ENCODE data around the gene PTGR3.

DNA sequence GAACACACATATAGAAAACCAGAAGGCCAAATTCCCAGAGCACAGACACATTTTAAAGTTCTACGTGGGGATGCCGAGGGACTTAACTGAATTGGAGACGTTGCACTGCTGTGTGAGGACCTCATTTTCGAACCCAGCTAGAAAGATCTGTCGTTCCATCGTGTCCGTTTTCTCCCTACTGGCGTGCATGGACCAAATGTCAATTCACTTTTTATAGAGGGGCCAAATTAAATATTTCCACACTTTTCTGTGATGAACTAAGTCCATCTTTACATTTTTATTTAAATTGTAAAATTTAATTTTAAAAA lies 966 bp upstream of the PTGR3 start:
- no peak for TF ChIP-seq CTCF (IDR thresholded peaks at IDR 0.05)
- no peak for TF ChIP-seq EP300 (IDR thresholded peaks at IDR 0.05)
